ENCODE data around the gene ITGB8. TPM values are rescaled to one million over a fixed set of nuclear protein-coding genes. Genes with fewer than 3 reads are reported as not detected.

The ITGB8 gene
- total RNA-seq, 2 donors from 2014 or later, result 22.1 to 38.6 TPM

DNA sequence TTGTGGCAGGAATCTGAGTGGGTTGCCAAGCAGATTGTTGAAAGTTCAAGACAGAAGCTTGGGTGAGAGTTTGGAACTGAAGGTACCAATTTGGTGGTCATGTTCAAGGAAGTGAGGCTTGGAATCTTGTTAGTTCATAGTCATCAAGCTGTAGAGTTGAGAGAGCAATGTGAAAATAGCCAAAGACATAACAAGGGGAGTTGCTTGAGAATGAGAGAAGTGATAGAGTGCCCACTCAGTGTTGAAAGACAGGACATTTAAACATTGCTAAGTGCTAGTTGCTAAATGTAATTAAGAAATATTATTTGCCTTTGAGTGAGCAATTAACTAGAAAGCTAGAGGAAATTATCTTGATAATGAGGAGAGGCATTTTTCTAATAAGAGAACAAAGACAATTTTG lies 17.0 kb downstream of the ITGB8 start:
- no peak for ATAC-seq
- intact Hi-C loops (cut with DNase I), result no loop called here
- TF ChIP-seq POLR2A (IDR thresholded peaks at IDR 0.05), result no peak
- TF ChIP-seq, protein P1, sequence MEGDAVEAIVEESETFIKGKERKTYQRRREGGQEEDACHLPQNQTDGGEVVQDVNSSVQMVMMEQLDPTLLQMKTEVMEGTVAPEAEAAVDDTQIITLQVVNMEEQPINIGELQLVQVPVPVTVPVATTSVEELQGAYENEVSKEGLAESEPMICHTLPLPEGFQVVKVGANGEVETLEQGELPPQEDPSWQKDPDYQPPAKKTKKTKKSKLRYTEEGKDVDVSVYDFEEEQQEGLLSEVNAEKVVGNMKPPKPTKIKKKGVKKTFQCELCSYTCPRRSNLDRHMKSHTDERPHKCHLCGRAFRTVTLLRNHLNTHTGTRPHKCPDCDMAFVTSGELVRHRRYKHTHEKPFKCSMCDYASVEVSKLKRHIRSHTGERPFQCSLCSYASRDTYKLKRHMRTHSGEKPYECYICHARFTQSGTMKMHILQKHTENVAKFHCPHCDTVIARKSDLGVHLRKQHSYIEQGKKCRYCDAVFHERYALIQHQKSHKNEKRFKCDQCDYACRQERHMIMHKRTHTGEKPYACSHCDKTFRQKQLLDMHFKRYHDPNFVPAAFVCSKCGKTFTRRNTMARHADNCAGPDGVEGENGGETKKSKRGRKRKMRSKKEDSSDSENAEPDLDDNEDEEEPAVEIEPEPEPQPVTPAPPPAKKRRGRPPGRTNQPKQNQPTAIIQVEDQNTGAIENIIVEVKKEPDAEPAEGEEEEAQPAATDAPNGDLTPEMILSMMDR (IDR thresholded peaks at IDR 0.05), result no peak

DNA sequence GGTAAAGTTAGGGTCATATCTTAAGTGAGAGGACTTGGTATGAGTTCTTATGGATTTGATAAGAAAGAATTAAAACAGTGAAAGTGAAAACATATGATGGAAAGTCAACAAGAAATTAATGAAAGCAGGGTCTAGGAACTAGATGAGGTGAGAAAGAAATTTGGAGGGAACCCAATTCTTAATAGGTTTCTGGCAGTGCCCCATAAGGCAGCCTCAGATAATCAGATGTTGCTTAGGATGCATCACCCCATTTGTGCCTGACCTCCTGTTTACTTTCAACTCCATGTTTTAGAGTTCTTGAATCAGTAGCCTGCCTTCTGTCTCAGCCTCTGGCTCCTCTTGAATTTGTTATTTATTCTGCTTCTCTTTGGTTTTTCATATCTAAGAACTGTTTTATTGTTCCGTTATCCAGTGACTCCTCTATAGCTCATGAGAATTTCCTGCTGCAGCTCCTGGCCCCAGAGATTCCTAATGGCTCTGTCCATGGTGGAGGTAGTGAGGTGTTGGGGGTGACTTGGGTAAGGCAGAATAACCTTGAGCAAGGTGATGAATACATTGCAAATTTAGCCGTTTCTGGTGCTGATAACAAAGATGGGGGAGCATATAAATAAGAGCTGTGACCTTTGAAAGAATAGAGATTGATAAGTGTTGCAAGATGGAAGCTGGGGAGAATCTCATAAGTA lies 17.6 kb downstream of the ITGB8 start:
- Histone ChIP-seq H3K27ac (no peak overlapping the region), H3K27me3 (no peaks in the 10 kb centered on the region), H3K4me1 (peaks cover 7% of the 10 kb centered on the region), H3K36me3 (replicated peaks in 1 of 2; ENCODE audit: insufficient read depth in 1 of 2, low read depth in 2 of 2) (no peaks in the 10 kb centered on the region), H3K9me3 (no peaks in the 10 kb centered on the region), H3K4me3 (no peak overlapping the region)
- intact Hi-C loops (cut with DNase I), result no loop called here
- no peak for DNase-seq
- TF ChIP-seq, protein P1 (IDR thresholded peaks at IDR 0.05), result no peak
- TF ChIP-seq POLR2A (IDR thresholded peaks at IDR 0.05), result no peak
- 61 to 66% methylated on average over 2 of the region's 2 CpGs for WGBS, 2 donors
- ATAC-seq, result no peak

More for the DNA sequence above, 17.0 kb downstream of the ITGB8 start:
- Histone ChIP-seq H3K9me3 (no peaks in the 10 kb centered on the region), H3K27ac (no peak overlapping the region), H3K36me3 (replicated peaks in 1 of 2; ENCODE audit: insufficient read depth in 1 of 2, low read depth in 2 of 2) (no peaks in the 10 kb centered on the region), H3K4me1 (peaks cover 10% of the 10 kb centered on the region), H3K27me3 (no peaks in the 10 kb centered on the region), H3K4me3 (no peak overlapping the region)
- no peak for DNase-seq

DNA sequence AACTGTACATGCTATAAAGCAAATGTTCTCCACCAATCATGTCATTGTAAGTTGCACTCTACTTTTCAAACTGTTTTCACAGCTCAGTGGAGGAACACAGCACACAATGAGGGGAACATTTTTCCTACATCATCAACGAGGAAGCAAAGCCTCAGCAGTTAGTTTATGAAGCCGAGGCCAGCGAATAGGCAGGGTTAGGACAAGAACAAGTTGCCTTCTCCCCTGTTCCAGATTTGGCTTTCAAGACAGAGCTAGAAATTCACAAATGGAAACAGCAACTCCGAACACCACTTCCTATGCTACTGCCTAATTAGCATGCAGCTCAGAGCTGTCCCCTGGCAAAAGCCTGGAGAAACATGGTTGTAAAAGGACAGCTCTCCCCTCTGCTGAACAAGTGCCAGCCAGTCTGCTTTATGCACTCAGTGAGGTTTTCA lies 19.8 kb downstream of the ITGB8 start:
- ATAC-seq (no peak), DNase-seq (no peak)
- H3K4me1 ChIP-seq, result peaks cover 7% of the 10 kb centered on the region
- no peak overlapping the region for H3K4me3 ChIP-seq
- peak overlapping the region in 3 of 4 donors; percentile 1 to 31 (median 31) for H3K27ac ChIP-seq
- no peak for TF ChIP-seq POLR2A (IDR thresholded peaks at IDR 0.05)
- 42 to 52% methylated on average over 4 of the region's 4 CpGs for whole genome bisulfite sequencing, 2 donors
- intact Hi-C loops (cut with DNase I), result no loop called here
- no peaks in the 10 kb centered on the region for H3K36me3 ChIP-seq (replicated peaks in 1 of 2; ENCODE audit: insufficient read depth in 1 of 2, low read depth in 2 of 2)
- no peaks in the 10 kb centered on the region for H3K9me3 ChIP-seq
- no peaks in the 10 kb centered on the region for H3K27me3 ChIP-seq

DNA sequence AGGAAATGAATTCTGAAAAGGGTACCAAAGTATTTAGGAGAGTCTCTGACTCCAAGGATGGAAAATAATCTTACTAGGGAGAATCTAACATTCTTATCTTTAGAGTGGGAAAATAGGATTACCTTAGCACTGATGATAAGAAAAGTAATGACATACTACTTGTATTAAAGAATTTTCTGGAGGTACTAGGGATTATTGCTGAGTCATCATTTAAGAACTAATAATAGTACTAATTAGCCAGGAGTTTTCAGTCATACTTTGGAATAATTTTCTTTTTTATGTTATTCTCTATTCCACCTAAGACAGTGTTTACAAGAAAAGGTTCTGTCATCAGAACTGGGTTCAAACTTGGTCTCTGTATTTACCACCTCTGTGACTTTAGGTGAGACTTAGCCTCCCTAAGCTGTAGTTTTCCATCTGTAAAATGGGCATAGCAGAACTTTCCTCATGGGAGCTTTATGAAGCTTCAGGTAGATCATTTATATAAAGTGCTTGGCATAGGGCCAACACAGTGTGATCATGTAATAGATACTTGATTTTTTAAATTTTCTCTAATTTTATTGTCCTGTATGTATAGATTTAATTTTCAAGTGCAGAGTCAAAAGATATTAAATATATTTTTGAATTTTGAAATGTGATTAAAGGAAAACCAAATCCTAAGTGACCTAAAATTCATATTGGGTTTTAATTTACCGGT lies 20.4 kb downstream of the ITGB8 start:
- DNase-seq (no peak), ATAC-seq (no peak)
- H3K9me3 ChIP-seq, result no peaks in the 10 kb centered on the region
- no peak overlapping the region for H3K4me3 ChIP-seq
- H3K27ac ChIP-seq, result peak overlapping the region in 3 of 4 donors; percentile 1 to 31 (median 31)
- WGBS, 2 donors, result 89 to 97% methylated on average over 1 of the region's 1 CpG
- TF ChIP-seq, protein P1 (IDR thresholded peaks at IDR 0.05), result no peak
- no peak for TF ChIP-seq POLR2A (IDR thresholded peaks at IDR 0.05)
- intact Hi-C loops (cut with DNase I), result no loop called here
- peaks cover 7% of the 10 kb centered on the region for H3K4me1 ChIP-seq
- no peaks in the 10 kb centered on the region for H3K36me3 ChIP-seq (replicated peaks in 1 of 2; ENCODE audit: insufficient read depth in 1 of 2, low read depth in 2 of 2)
- H3K27me3 ChIP-seq, result no peaks in the 10 kb centered on the region

DNA sequence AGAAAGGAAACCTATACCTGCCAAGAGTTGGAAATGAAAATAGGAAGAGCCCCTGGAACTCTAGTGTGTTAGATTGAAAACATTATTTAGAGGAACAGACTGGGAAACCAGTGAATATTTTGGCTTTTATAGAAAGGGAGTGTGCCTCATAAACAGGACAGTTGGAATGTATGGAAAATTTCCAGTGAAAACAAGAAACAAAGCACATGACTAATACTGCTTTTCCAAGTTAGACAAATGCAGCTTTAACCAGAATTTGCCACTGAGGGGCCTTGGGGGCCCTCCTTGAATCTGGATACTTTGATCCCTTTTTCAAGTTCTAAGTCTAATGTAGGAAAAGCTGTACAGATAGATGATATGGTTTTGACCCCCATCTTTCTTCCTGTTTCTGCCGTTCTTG lies 21.2 kb downstream of the ITGB8 start:
- ATAC-seq, result no peak
- H3K4me1 ChIP-seq, result peaks cover 7% of the 10 kb centered on the region
- no peak for DNase-seq
- no peaks in the 10 kb centered on the region for H3K9me3 ChIP-seq
- WGBS, 2 donors, result 59 to 67% methylated on average over 1 of the region's 1 CpG
- TF ChIP-seq, protein P1 (IDR thresholded peaks at IDR 0.05), result no peak
- no peak for TF ChIP-seq POLR2A (IDR thresholded peaks at IDR 0.05)
- no peak overlapping the region for H3K4me3 ChIP-seq
- H3K27me3 ChIP-seq, result no peaks in the 10 kb centered on the region
- no peaks in the 10 kb centered on the region for H3K36me3 ChIP-seq (replicated peaks in 1 of 2; ENCODE audit: insufficient read depth in 1 of 2, low read depth in 2 of 2)
- intact Hi-C loops (cut with DNase I), result no loop called here
- peak overlapping the region in 1 of 4 donors; percentile 4 for H3K27ac ChIP-seq
